Measurements from ENCODE around the gene CAPN14. TPM values are rescaled to one million over a fixed set of nuclear protein-coding genes. Genes with fewer than 3 reads are reported as not detected.

CAPN14 gene
- total and polyA plus RNA-seq, 4 donors, result 0.05 to 0.08 TPM; not detected in 2

DNA sequence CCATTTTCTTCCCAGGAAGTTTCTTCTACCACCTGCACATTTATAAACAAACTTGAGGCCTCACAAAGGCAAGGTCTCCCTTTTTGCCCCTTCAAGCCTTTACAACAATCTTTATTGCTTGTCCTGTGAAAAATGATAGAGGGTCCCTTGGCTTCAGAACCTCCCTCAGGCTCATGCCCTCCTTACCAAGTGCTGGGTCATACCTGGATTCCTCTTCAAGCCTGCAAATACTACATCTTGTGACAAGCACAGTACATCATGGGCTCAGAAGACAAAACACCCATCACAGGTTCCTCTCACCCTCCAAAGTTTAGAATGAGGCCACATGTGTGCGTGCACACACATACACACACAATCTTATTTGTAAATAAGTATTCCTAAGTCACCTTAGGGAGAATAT, 9.1 kb downstream of the CAPN14 start:
- no peak for DNase-seq (ENCODE audit: low spot score)
- Histone ChIP-seq H3K9ac (ENCODE audit: low read depth in 1 of 2, low read length in 2 of 2) (no peak overlapping the region), H3K4me3 (ENCODE audit: low read depth in 1 of 3, low read length in 3 of 3) (no peak overlapping the region), H3K36me3 (ENCODE audit: control insufficient read depth in 4 of 4, insufficient read depth in 3 of 4, low read depth in 1 of 4, low read length in 3 of 4) (no peaks in the 10 kb centered on the region), H3K27ac (ENCODE audit: low read depth in 1 of 2, low read length in 2 of 2) (no peak overlapping the region), H3K9me3 (ENCODE audit: control insufficient read depth in 4 of 4, low read length in 3 of 4) (no peaks in the 10 kb centered on the region), H3K27me3 (ENCODE audit: control insufficient read depth in 4 of 4, insufficient read depth in 4 of 4, low read length in 3 of 4) (no peaks in the 10 kb centered on the region), H3K4me1 (ENCODE audit: control insufficient read depth in 4 of 4, insufficient read depth in 4 of 4, low read length in 3 of 4) (no peaks in the 10 kb centered on the region)
- TF ChIP-seq YY1 (IDR thresholded peaks at IDR 0.05) (no peak), RAD21 (IDR thresholded peaks at IDR 0.05) (no peak), FOXA2 (IDR thresholded peaks at IDR 0.05) (no peak), HNF4A (conservative IDR thresholded peaks at IDR 0.05) (no peak), FOXA1 (IDR thresholded peaks at IDR 0.05) (no peak)
- WGBS, result 93% methylated on average over 1 of the region's 1 CpG

DNA sequence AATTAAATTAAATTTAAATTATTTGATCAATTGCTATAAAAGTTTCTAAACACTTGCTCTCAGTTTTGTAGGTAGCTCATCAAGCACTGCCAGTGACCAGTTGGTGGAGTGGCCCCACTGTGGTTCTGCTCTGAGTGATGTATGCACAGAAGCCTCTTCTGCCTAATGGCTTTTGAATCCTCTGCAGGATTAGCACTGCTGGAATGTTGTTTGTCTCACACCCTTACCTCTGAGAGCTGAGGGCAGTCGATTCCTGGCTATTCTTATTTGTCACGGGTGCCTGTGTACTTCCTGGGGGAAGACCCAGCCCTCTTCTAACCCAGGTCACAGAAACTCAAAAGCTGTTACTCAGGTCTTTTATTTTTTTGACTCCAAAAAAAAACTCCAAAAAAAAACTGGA, 9.5 kb downstream of the CAPN14 start:
- Histone ChIP-seq H3K27me3 (ENCODE audit: control insufficient read depth in 4 of 4, insufficient read depth in 4 of 4, low read length in 3 of 4) (no peaks in the 10 kb centered on the region), H3K9me3 (ENCODE audit: control insufficient read depth in 4 of 4, low read length in 3 of 4) (no peaks in the 10 kb centered on the region), H3K36me3 (ENCODE audit: control insufficient read depth in 4 of 4, insufficient read depth in 3 of 4, low read depth in 1 of 4, low read length in 3 of 4) (no peaks in the 10 kb centered on the region), H3K4me3 (ENCODE audit: low read depth in 1 of 3, low read length in 3 of 3) (no peak overlapping the region), H3K4me1 (ENCODE audit: control insufficient read depth in 4 of 4, insufficient read depth in 4 of 4, low read length in 3 of 4) (no peaks in the 10 kb centered on the region), H3K27ac (ENCODE audit: low read depth in 1 of 2, low read length in 2 of 2) (no peak overlapping the region), H3K9ac (ENCODE audit: low read depth in 1 of 2, low read length in 2 of 2) (no peak overlapping the region)
- TF ChIP-seq NR2F2 (IDR thresholded peaks at IDR 0.05), result no peak
- no peak for TF ChIP-seq YY1 (IDR thresholded peaks at IDR 0.05)
- TF ChIP-seq, protein P1, sequence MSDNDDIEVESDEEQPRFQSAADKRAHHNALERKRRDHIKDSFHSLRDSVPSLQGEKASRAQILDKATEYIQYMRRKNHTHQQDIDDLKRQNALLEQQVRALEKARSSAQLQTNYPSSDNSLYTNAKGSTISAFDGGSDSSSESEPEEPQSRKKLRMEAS (IDR thresholded peaks at IDR 0.05), result no peak
- TF ChIP-seq HNF4G (IDR thresholded peaks at IDR 0.05), result no peak
- TF ChIP-seq, protein P2, sequence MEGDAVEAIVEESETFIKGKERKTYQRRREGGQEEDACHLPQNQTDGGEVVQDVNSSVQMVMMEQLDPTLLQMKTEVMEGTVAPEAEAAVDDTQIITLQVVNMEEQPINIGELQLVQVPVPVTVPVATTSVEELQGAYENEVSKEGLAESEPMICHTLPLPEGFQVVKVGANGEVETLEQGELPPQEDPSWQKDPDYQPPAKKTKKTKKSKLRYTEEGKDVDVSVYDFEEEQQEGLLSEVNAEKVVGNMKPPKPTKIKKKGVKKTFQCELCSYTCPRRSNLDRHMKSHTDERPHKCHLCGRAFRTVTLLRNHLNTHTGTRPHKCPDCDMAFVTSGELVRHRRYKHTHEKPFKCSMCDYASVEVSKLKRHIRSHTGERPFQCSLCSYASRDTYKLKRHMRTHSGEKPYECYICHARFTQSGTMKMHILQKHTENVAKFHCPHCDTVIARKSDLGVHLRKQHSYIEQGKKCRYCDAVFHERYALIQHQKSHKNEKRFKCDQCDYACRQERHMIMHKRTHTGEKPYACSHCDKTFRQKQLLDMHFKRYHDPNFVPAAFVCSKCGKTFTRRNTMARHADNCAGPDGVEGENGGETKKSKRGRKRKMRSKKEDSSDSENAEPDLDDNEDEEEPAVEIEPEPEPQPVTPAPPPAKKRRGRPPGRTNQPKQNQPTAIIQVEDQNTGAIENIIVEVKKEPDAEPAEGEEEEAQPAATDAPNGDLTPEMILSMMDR (IDR thresholded peaks at IDR 0.05; ENCODE audit: low read depth, low read length, missing input control), result no peak
- no peak for TF ChIP-seq FOXA1 (IDR thresholded peaks at IDR 0.05)
- TF ChIP-seq EGR1 (IDR thresholded peaks at IDR 0.05; ENCODE audit: low read depth in 2 of 2), result no peak
- TF ChIP-seq, protein P3, sequence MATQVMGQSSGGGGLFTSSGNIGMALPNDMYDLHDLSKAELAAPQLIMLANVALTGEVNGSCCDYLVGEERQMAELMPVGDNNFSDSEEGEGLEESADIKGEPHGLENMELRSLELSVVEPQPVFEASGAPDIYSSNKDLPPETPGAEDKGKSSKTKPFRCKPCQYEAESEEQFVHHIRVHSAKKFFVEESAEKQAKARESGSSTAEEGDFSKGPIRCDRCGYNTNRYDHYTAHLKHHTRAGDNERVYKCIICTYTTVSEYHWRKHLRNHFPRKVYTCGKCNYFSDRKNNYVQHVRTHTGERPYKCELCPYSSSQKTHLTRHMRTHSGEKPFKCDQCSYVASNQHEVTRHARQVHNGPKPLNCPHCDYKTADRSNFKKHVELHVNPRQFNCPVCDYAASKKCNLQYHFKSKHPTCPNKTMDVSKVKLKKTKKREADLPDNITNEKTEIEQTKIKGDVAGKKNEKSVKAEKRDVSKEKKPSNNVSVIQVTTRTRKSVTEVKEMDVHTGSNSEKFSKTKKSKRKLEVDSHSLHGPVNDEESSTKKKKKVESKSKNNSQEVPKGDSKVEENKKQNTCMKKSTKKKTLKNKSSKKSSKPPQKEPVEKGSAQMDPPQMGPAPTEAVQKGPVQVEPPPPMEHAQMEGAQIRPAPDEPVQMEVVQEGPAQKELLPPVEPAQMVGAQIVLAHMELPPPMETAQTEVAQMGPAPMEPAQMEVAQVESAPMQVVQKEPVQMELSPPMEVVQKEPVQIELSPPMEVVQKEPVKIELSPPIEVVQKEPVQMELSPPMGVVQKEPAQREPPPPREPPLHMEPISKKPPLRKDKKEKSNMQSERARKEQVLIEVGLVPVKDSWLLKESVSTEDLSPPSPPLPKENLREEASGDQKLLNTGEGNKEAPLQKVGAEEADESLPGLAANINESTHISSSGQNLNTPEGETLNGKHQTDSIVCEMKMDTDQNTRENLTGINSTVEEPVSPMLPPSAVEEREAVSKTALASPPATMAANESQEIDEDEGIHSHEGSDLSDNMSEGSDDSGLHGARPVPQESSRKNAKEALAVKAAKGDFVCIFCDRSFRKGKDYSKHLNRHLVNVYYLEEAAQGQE (IDR thresholded peaks at IDR 0.05), result no peak
- TF ChIP-seq, protein P4, sequence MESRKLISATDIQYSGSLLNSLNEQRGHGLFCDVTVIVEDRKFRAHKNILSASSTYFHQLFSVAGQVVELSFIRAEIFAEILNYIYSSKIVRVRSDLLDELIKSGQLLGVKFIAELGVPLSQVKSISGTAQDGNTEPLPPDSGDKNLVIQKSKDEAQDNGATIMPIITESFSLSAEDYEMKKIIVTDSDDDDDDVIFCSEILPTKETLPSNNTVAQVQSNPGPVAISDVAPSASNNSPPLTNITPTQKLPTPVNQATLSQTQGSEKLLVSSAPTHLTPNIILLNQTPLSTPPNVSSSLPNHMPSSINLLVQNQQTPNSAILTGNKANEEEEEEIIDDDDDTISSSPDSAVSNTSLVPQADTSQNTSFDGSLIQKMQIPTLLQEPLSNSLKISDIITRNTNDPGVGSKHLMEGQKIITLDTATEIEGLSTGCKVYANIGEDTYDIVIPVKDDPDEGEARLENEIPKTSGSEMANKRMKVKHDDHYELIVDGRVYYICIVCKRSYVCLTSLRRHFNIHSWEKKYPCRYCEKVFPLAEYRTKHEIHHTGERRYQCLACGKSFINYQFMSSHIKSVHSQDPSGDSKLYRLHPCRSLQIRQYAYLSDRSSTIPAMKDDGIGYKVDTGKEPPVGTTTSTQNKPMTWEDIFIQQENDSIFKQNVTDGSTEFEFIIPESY (IDR thresholded peaks at IDR 0.05), result no peak
- TF ChIP-seq FOXA2 (IDR thresholded peaks at IDR 0.05), result no peak
- no peak for TF ChIP-seq SP1 (IDR thresholded peaks at IDR 0.05)
- TF ChIP-seq GABPA (IDR thresholded peaks at IDR 0.05 in 1 of 2, conservative IDR thresholded peaks at IDR 0.05 in 1 of 2), result no peak
- TF ChIP-seq RAD21 (IDR thresholded peaks at IDR 0.05), result no peak
- TF ChIP-seq RXRA (IDR thresholded peaks at IDR 0.05), result no peak
- TF ChIP-seq HNF4A (conservative IDR thresholded peaks at IDR 0.05), result no peak
- TF ChIP-seq, protein P5, sequence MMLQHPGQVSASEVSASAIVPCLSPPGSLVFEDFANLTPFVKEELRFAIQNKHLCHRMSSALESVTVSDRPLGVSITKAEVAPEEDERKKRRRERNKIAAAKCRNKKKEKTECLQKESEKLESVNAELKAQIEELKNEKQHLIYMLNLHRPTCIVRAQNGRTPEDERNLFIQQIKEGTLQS (IDR thresholded peaks at IDR 0.05), result no peak
- no peak for TF ChIP-seq JUND (IDR thresholded peaks at IDR 0.05)
- no peak for TF ChIP-seq TAF1 (conservative IDR thresholded peaks at IDR 0.05)
- WGBS, result 69% methylated on average over 2 of the region's 2 CpGs
- DNase-seq (ENCODE audit: low spot score), result no peak

Data from liver (tissue), 9 donors.